HG03565 (cell line): Measurements from ENCODE around the gene TMEM132D.
"Not testable (repeated sequence)": the region's sequence is repeated elsewhere in the genome, so short reads cannot be mapped to it uniquely, and the experiment has no call there.

ENCODE experiments used
- ATAC-seq: cut with Tn5 transposase; IDR thresholded peaks from one replicate; pipeline ENCODE4 v1.9.1; 2021; ENCODE audit warnings: mild to moderate bottlenecking, moderate library complexity; ENCODE audit not compliant: unreplicated experiment

The TMEM132D gene

DNA sequence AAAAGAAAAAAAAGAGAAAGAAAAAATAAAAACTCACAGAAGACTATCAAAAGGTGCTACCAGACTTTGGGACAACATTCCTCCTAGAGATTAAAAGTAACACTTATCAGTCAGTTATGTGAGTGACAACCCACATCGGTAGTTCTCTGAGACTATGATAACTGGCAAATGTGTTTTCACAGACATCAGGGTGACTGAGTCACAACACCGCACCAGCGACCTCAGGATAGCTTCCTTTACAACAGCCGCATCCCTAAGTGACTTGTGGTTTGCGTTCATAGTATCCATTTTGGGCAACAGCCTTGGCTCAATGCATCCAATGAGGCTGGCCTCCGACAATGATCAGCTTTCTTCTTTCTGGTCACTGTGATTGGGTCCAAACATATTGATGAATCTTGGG is 359.1 kb downstream of the TMEM132D start:
- no peak for ATAC-seq

DNA sequence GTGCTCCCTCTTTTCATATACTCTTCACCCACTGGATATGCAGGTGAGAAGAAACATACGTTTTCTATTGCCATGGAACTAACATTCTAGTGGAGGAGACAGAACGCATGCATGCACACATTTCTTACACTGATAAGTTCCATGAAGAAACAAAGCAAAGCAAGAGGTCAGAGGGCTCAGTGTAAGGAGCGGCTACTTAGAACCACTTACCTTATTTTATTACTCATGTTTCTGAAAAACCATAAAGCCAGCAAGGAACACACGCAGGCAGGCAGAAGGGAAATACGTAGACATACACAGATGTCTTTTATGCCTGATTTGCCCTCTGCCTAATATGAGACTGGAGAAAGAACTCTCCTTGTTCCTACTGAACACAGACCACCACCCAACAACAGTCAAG is 362.9 kb downstream of the TMEM132D start:
- no peak for ATAC-seq

DNA sequence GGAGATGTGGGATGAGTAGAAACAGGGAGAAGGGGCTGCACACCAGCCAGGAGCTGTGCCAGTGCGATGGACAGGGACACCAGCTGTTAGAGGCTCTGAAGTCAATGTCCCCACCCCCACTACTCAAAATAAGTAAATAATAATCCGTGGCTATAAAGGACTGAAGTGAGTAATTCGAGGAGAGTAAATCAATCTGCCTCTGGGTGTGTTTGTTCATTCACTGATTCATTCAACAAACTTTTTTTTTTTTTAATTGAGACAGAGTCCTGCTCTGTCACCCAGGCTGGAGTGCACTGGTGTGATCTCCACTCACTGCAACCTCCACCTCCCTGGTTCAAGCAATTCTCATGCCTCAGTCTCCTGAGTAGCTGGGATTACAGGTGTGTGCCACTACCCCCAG is 363.6 kb downstream of the TMEM132D start:
- no peak for ATAC-seq

DNA sequence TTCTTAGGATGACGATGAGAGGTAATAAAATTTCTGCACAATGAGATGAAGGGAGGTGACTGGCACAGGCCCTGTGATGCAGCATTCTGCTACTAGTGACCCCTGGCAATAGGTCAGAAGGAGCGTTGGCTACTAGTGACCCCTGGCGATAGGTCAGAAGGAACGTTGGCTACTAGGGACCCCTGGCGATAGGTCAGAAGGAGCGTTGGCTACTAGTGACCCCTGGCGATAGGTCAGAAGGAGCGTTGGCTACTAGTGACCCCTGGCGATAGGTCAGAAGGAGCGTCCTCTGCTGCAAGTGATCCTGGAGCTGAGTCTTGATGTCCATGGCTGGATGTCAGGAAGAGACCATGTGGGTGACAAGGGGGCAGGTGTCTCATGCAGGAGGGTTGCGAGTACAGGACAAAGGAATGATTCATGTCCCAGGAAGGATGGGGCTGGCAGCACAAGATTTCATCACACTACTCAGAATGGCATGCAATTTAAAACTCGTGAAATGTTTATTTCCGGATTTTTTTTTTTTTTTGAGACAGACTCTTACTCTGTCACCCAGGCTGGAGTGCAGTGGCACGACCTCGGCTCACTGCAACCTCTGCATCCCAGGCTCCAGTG is 365.0 kb downstream of the TMEM132D start:
- ATAC-seq: not testable (repeated sequence)

DNA sequence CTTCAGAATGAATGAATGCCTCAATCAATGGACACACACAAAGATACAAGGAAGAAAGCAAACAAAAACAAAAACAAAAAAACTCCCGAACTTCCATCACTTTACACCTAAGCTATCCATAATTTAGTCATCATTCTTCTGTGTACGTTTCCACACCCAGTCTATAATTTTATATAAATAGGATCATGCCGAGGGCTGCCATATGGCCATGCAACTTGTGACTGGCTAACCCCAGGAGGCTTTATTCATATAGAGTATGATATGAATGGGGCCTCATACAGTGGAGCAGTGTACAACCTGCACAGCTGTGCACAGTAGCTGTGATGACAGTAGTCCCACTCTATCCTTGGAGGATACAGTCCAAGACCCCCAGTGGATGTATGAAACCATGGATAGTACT is 365.7 kb downstream of the TMEM132D start:
- ATAC-seq: no peak

DNA sequence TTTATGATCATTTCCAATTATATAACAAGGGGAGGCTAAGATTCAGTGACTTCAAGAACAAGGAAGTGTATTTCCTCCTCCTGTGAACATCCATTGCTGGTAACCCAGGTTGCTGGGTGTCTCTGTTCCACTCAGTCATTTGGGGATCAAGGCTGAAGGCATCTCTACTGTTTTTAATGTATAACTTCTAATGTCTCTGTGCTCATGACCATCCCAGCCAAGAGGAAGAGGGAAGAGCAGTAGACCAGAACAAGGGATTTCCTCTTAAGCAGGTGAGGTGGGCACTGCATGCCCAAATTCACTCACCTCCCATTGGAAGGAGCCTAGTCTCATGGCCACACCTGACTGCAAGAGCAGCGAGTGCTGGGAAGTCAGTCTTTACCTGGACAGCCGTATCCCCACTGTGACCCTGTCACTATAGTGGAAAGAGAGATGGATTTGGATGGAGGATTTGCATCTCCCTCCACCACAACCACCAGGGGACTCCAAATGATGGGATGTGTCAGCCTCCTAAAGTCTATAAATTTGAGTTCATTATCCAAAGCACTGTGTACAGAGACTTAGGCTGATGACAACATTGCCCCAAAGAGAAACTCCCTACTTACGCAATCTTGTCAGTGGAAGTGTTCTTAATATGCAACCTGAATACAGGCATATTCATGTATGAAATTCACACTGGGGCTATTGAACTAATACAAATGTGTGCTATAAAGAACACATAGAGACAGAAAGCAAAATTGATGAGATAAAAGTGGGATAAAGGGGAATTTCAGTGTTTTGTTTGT is 368.7 kb downstream of the TMEM132D start:
- ATAC-seq: no peak

DNA sequence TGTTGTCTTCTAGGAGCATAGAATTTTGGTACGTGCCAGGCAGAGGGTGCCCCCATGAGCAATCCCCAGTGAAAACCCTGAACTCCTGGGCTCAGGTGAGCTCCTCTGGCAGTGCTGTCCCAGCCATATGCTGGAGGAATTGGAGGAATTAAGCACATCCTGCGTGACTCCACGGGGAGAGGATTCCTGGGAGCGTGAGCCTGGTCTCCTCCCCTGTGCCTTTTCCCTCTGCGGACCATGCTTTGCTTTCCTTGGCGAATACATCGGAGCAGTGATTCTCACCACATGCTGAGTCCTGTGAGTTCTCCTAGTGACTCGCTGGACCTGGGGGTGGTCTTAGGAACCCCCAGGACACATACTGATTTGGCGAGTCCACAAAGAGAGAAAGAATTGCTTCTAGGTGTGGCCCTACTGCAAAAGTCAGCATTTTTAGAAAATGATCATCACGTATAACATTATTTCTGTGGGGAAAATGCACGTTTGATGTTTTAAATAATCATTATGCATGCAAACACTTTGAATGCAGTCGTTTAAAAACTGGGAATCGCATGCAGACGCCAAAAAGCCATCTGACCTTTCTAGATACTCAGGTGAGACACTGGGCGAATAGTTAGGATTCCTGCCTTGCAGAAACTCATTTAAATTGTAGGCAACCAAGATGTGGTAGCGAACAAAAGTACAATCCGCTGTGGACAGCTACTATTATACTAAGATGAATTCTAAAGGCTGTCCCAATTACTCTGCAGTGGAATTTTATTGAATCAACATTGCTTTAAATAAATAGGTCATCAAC is 370.9 kb downstream of the TMEM132D start:
- ATAC-seq: no peak

DNA sequence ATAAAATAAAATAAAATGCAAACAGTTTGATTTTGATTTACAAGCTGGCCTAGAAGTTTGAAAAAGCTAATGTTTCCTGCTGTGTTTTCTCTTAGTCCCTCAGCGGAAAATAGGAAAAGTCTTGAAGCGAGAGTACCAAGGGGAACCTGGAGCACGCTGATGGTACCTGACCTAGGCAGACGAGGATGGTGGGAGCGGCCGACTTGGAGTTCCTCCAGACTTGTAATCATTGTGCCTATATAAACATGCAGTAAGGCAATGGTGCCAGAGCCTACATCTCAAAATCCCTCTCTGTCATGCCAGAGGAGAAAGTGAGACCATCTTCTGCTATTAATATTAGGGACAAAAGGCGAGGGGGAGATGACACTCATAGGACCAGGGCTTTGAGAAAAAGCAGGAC is 371.7 kb downstream of the TMEM132D start:
- ATAC-seq: no peak

DNA sequence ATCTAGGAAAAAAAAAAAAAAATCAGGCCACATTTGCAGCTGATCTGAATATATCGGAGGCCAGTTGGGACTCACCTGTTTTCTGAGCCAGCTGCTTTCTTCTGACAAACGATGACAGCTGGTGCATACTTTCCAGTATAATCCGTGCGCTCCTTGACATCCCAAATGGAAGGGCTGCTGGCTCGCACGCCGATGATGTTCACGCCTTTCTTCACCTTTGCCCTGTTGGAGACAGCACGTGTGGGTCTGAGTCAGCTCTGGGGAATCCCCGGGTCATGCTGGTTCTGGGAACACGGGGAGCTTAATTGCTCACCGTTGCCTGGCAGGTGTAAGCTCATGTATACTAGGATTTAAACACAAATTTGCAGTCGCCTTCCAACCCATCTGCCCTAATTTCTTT is 372.8 kb downstream of the TMEM132D start:
- ATAC-seq: no peak

DNA sequence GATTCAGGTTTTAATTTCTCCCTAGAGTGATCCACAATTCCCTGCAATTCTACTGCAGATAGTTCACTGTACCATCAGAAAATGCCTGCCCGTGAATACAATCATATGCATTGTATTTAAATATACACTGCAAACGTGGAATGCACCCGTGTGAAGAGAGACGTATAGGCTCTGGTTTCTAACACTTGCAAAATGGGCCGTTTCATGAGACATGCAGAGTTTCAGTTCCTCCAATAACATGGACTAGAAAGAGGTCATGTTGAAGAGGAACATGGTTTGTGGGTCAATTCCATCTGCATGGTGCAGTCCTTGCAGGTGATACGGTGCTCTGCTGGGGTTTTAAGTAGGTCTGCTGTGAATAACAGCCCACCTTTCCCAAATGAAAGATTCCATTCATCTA is 373.3 kb downstream of the TMEM132D start:
- ATAC-seq: no peak

DNA sequence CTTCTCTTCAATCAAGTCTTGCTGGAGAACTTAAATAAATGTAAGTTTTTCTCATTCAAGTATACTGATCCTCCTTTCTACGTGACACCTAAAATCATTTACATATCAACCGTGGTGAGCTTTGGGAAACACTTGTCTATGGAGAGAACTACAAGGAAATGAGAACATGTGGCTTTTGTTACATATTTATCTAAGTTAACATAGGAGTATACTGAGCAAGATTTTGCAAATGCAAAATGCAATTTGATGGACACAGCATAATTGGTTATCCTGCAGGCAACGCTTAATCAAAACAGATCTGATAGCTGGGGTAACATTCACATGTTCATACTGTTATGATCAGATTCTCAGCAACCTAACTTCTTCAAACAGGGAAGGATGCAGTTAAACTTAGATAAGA is 376.3 kb downstream of the TMEM132D start:
- no peak for ATAC-seq

DNA sequence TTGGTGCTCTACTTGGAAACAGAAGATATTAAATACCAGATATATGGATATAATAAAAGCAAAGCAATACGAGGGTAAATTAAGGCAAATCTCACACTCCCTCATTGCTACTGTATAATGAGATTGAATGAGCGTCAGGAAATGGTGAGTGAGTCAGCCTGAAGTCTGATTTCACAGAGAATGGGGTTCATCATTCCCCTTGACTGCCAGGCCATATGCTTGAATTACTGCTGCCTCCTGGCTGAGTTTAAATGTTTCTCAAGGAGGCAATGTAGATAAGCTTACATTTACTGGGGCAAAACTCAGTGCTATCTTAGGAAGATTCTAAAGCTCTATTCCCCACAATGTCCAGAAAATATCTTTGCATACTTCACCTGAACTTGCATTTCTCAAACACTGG is 380.2 kb downstream of the TMEM132D start:
- no peak for ATAC-seq

DNA sequence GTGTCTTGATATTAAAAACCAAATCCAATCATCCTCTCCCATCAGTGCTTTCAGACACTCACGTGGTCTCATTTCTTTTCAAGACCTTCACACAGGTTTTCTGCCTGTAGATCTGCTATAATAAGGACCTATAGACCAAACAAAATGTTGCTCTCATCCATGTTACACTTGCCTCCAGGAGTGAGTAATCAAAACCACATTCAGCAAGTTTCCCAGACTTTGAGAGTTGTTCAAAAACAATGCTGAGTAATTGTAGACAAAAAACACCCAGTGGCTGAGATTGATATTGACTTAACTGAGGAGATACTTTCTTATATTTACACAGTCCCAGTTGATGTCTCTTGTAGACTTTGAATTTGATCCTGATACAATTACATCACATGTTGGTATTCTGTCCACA is 383.1 kb downstream of the TMEM132D start:
- no peak for ATAC-seq

DNA sequence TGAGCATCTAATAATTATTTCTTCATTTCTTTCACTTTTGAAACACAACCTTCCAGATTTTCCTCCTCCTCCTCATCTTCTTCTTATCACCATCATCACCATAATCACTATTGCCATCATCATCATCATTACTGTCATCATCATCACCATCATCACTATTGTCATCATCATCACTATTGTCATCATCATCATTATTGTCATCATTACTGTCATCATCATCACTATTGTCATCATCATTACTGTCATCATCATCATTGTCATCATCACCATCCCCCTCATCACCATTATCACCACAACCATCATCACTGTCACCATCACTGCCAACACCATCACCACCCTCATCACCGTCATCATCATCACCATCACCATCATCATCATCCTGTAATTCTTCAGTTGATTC is 400.0 kb downstream of the TMEM132D start:
- ATAC-seq: no peak

DNA sequence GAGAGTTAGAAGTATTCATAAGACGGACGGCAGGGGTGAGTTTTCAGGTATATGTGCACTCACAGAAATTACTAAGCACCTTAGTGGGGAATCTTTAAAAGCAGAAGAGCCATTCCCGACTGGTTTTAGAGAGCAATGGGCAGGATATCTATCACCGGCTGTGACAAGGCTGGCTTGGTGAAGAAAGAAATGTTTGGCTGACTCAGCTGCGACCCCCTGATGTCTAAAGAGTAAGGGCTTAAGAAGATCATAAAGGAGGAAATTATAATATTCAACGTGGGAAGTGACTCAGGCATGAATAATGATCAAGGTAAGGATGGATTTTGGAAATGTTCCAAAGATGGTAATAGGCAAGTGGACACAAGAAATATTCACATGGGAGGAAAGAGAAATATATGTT is 407.6 kb downstream of the TMEM132D start:
- no peak for ATAC-seq

DNA sequence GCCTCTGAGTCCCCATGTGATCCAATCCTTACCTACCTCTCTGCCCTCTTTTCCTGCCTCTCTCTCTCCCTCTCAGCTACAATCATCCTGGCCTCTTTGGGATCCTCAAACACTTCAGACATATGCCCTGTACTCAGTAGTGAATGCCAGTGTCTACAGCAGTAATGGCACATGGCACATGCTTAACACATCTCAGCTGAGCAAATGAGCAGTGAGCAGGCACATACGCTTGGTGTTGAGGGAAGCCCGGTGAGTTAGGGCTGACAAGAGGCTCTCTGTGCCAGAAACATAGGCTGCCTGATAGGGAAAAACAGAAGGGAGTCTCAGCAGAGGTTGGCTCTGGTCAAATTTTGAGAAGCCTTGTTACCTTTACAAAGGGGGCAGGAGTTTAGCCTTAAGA is 409.1 kb downstream of the TMEM132D start:
- no peak for ATAC-seq

DNA sequence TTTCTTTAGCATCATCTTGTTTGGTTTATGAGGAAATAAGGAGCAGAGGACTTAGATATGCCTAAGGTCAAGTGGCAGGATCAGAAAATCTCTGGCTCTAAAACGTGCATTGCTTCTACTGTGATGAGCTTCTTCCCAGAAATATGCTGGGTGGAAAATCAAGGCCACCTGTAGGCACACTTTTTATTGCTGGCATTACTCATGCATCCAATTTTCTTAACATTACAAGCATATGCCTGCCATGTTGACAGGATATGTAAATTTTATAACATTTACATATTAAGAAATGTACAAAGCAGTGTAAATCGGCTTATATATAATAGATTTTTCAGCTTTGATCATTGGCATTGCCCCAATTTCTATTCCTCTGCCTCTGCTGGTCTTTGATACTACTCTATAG is 409.6 kb downstream of the TMEM132D start:
- no peak for ATAC-seq

DNA sequence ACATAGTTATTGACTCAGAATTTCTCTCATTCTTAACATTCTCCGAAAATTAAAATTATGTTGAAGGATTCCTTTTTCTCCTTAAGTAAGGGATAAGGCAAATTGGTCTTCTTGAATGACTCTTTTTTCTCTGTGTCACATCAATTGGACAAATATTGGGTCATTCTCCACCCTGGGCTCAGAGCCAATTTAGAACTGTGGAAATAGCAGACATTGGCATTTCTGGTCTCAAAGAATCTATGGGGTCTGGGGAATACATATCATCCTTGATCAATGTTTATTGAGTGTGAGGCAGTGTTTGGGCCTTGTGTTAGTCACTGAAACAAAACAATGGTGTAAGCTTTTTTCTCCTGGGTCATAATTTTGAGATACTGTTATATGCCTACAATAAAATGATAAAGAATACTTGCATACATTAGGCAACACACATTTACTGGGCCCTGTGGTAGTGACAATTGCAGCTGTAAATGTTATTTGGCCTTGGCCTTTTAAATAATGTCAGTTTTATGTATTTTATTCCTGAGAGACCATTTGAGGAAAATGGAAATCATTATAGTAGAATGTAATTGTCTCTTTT is 414.6 kb downstream of the TMEM132D start:
- no peak for ATAC-seq

DNA sequence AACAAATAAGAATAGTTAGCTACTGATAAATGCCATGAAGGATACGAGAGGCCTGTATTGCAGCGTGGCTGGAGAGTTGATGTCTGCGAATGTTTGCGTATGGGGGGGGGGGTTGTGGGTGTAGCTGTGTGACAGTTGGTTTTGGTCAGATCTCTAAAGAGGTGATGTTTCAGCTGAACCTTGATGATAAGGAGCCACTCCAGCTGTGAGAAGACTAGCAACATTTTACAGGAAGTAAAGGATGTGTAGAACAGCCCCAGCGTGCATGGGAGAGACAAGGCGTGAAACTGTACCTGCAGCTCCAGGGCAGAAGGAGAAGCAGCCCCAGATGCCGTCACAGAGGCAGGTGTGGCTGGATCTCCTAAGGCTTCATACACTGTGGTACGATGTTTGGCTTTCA is 416.9 kb downstream of the TMEM132D start:
- ATAC-seq: no peak

DNA sequence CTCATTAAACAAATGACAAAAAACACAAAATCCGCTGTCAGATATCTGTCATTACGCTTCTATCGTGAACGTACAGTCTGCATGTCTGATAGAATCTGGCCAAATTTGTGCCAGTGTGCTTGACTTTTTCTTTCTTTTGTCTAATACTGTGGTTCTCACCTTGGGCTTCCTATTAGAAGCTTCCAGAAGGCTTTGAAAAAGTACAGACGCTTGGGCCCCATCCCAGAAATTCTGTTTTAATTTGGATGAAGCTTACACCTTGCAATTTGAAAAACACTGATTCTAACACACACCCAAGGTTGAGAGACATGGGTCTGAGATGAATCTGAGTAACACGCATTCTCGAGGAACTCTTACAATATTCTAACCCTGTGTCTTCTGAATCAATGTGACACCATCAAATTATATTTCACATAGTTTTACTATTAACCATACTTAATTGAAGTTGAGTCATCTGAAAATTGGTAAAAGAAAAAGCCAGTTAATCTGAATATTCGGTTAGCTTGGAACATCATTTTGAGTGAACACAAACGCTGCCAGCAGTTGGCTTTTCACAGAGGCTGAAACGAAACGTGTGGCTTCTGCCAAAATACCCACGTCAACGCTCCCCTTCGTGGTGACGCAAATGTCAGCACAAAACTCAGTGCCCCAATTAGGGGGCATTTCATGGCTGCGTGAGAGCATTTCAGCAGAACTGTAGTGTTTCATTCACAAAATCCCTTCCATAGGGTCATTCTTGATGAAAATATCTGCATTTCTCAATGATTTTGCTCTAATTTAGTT is 420.5 kb downstream of the TMEM132D start:
- no peak for ATAC-seq

DNA sequence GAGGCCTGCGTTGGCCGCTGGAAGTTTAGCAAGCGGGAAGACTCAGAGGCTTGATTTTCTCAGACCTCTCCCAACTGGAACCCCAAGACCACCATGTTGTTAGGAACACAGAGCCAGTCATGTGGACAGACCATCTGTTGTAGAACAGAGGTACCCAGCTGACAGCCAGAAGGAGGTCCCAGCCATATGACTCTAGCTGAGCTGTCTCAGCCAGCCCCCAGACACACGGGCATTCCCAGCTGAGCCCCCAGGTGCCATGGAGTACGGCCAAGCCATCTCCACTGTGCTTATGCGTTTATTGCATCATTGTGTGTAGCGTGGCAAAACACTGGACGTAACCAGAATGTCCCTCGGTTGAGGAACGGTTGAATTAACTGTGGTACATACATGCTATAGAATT is 421.9 kb downstream of the TMEM132D start:
- ATAC-seq: no peak
